Fibroblast of lung (primary cell): ENCODE results near the gene KRT82. TPM values are rescaled to one million over a fixed set of nuclear protein-coding genes. Genes with fewer than 3 reads are reported as not detected.

Experiments
- DNase-seq, 2 donors: peaks; one replicate each; pipeline versions ENCODE4 v3.0.0 to v3.0.0-alpha.2; 2010; ENCODE audit warnings: low read depth in 2 of 2
- H2AFZ ChIP-seq: 2 replicates; pipeline ENCODE4 v1.5.1; 2012; ENCODE audit warnings: low read length, control low read depth, inconsistent platforms
- H3K27ac ChIP-seq: 2 replicates; pipeline ENCODE4 v1.5.1; 2011; ENCODE audit warnings: low read length, control low read depth; ENCODE audit not compliant: insufficient read depth
- H3K27me3 ChIP-seq: 2 replicates; pipeline ENCODE4 v1.5.1; 2011; ENCODE audit warnings: mild to moderate bottlenecking, low read length; ENCODE audit not compliant: control insufficient read depth, insufficient read depth
- H3K36me3 ChIP-seq: 2 replicates; pipeline ENCODE4 v1.5.1; 2011; ENCODE audit warnings: low read length; ENCODE audit not compliant: control insufficient read depth, insufficient read depth
- H3K4me1 ChIP-seq: 2 replicates; pipeline ENCODE4 v1.5.1; 2011; ENCODE audit warnings: low read length; ENCODE audit not compliant: control insufficient read depth, insufficient read depth; ENCODE audit errors: extremely low read depth
- H3K4me2 ChIP-seq: 2 replicates; pipeline ENCODE4 v1.5.1; 2011; ENCODE audit warnings: low read length, control low read depth; ENCODE audit not compliant: insufficient read depth; ENCODE audit errors: extremely low read depth
- H3K4me3 ChIP-seq, 4 experiments: fragments of 200-600 bp in 1 of 4; sonication (generic) in 1 of 4; replicated peaks in 1 of 4; 2 replicates each; pipeline ENCODE4 v1.5.1; 2011 to 2016; ENCODE audit warnings: low read length in 4 of 4, low read depth in 3 of 4, mild to moderate bottlenecking in 3 of 4, control low read depth in 2 of 4, inconsistent platforms in 1 of 4, mixed read lengths in 1 of 4; ENCODE audit not compliant: insufficient read depth in 1 of 4; ENCODE audit errors: control extremely low read depth in 1 of 4
- H3K79me2 ChIP-seq: 2 replicates; pipeline ENCODE4 v1.5.1; 2012; ENCODE audit warnings: mild to moderate bottlenecking, low read length, inconsistent platforms; ENCODE audit not compliant: control insufficient read depth, insufficient read depth
- H3K9ac ChIP-seq: 2 replicates; pipeline ENCODE4 v1.5.1; 2011; ENCODE audit warnings: mild to moderate bottlenecking, low read length, control low read depth; ENCODE audit not compliant: insufficient read depth
- H3K9me3 ChIP-seq: 2 replicates; pipeline ENCODE4 v1.5.1; 2012; ENCODE audit warnings: low read depth, low read length; ENCODE audit not compliant: control insufficient read depth, insufficient read depth
- H4K20me1 ChIP-seq: 2 replicates; pipeline ENCODE4 v1.5.1; 2011; ENCODE audit warnings: low read length; ENCODE audit not compliant: control insufficient read depth, insufficient read depth; ENCODE audit errors: extremely low read depth
- EZH2 ChIP-seq: IDR thresholded peaks from 2 replicates; pipeline ENCODE4 v1.5.1; 2012; ENCODE audit warnings: low read length, control low read depth, mild to moderate bottlenecking; ENCODE audit errors: missing control alignments
- polyA plus RNA-seq, 2 donors: library from polyadenylated mRNA; depleted of rRNA in 1 of 2; stranded (reverse) in 1 of 2; unstranded in 1 of 2; fragments of >200 nt; gene quantifications; 2 replicates each; pipeline ENCODE4 v1.2.1, GENCODE V29; 2011 to 2012; ENCODE audit warnings: missing spikeins in 1 of 2
- total RNA-seq: library from RNA; depleted of rRNA; stranded (reverse); fragments of >200 nt; gene quantifications from 2 replicates; pipeline ENCODE4 v1.2.1, GENCODE V29; 2014
- TF ChIP-seq, protein P1 (sequence below), 2 donors: IDR thresholded peaks in 1 of 2; conservative IDR thresholded peaks in 1 of 2; 1 replicate in 1 of 2; 2 replicates in 1 of 2; pipeline ENCODE4 v1.5.1; 2011 to 2012; ENCODE audit warnings: low read length in 2 of 2, control low read depth in 1 of 2, inconsistent platforms in 1 of 2, low read depth in 1 of 2, mild to moderate bottlenecking in 1 of 2

KRT82 gene
- total and polyA plus RNA-seq, 2 donors (not counting 1 experiment from before 2014, with no cell fraction given), result not detected

DNA sequence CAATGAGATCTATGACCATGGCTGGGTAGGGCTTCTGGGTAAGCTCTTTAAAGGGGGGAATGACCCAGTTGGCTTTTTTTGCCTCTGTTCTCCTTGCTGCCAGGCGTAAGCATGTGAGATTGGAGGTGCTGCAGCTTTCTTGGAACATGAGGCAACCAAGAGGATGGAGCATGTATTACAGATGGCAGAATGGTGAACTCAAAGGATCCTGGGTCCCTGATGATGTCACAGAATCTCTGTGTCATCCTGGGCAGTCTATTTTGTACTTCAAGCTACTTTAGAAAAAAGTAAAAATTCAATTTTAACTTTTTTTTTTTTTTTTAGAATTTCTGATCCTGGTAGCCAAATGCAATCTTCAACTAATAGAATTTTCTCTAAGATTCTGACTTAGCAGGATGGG, 8.0 kb downstream of the KRT82 start:
- H3K4me3 ChIP-seq, result no peak overlapping the region
- H2AFZ ChIP-seq, result no peak overlapping the region
- H3K27ac ChIP-seq, result no peak overlapping the region
- H3K9me3 ChIP-seq, result no peaks in the 10 kb centered on the region
- no peaks in the 10 kb centered on the region for H3K4me1 ChIP-seq
- no peaks in the 10 kb centered on the region for H3K36me3 ChIP-seq
- H3K9ac ChIP-seq, result no peak overlapping the region
- no peaks in the 10 kb centered on the region for H3K27me3 ChIP-seq
- TF ChIP-seq, protein P1, sequence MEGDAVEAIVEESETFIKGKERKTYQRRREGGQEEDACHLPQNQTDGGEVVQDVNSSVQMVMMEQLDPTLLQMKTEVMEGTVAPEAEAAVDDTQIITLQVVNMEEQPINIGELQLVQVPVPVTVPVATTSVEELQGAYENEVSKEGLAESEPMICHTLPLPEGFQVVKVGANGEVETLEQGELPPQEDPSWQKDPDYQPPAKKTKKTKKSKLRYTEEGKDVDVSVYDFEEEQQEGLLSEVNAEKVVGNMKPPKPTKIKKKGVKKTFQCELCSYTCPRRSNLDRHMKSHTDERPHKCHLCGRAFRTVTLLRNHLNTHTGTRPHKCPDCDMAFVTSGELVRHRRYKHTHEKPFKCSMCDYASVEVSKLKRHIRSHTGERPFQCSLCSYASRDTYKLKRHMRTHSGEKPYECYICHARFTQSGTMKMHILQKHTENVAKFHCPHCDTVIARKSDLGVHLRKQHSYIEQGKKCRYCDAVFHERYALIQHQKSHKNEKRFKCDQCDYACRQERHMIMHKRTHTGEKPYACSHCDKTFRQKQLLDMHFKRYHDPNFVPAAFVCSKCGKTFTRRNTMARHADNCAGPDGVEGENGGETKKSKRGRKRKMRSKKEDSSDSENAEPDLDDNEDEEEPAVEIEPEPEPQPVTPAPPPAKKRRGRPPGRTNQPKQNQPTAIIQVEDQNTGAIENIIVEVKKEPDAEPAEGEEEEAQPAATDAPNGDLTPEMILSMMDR (conservative IDR thresholded peaks at IDR 0.05 in 1 of 2, IDR thresholded peaks at IDR 0.05 in 1 of 2; ENCODE audit: low read depth in 1 of 2, low read length in 2 of 2), result no peak
- no peak for DNase-seq
- no peaks in the 10 kb centered on the region for H3K79me2 ChIP-seq
- no peak overlapping the region for H3K4me2 ChIP-seq
- H4K20me1 ChIP-seq, result no peaks in the 10 kb centered on the region

GRCh38 chr12:52396656-52397055, 9.5 kb downstream of the KRT82 start:
- Histone ChIP-seq H3K79me2 (no peaks in the 10 kb centered on the region), H3K27ac (no peak overlapping the region), H3K36me3 (no peaks in the 10 kb centered on the region), H2AFZ (no peak overlapping the region), H3K9me3 (no peaks in the 10 kb centered on the region), H3K27me3 (no peaks in the 10 kb centered on the region), H3K4me1 (no peaks in the 10 kb centered on the region), H3K4me3 (no peak overlapping the region), H3K9ac (no peak overlapping the region), H3K4me2 (no peak overlapping the region), H4K20me1 (no peaks in the 10 kb centered on the region)
- TF ChIP-seq EZH2, result no peak
- TF ChIP-seq, protein P1 (conservative IDR thresholded peaks at IDR 0.05 in 1 of 2, IDR thresholded peaks at IDR 0.05 in 1 of 2; ENCODE audit: low read depth in 1 of 2, low read length in 2 of 2), result no peak
- DNase-seq, result no peak

DNA sequence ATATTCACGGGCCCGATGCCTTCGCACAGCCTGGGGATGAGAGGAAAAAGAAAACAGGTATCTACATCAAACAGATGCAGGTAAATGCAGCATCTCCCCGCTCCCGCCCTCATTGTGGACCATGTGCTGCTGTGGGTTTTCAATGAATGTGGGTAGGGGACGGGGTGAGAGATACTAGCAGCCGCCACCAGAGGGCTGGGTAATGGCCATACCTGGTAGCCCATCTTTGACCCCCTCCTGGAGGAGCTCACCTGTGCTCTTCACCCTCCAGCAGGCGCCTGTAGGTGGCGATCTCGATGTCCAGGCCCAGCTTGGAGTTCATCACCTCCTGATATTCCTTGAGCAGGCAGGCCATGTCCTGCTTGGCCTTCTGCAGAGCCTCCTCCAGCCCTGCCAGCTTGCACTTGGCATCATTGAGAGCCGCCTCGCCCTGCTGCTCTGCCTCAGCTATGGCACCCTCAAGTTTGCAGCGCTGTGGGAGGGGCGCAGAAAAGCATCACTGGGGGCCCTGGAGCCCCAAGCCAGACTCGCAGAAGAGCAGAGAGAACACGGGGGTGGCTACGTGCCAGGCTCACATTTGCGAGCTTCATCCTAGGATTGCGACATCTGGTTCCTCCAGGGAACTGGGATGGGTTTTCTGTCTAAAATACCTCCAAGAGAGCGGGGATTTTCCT, 10.2 kb downstream of the KRT82 start:
- DNase-seq, result no peak
- H3K4me3 ChIP-seq, result no peak overlapping the region
- H3K36me3 ChIP-seq, result no peaks in the 10 kb centered on the region
- no peak overlapping the region for H3K27ac ChIP-seq
- H2AFZ ChIP-seq, result no peak overlapping the region
- H3K9me3 ChIP-seq, result no peaks in the 10 kb centered on the region
- H3K4me1 ChIP-seq, result no peaks in the 10 kb centered on the region
- no peaks in the 10 kb centered on the region for H4K20me1 ChIP-seq
- H3K9ac ChIP-seq, result no peak overlapping the region
- H3K79me2 ChIP-seq, result no peaks in the 10 kb centered on the region
- no peak for TF ChIP-seq EZH2
- TF ChIP-seq, protein P1 (conservative IDR thresholded peaks at IDR 0.05 in 1 of 2, IDR thresholded peaks at IDR 0.05 in 1 of 2; ENCODE audit: low read depth in 1 of 2, low read length in 2 of 2), result no peak
- no peak overlapping the region for H3K4me2 ChIP-seq
- no peaks in the 10 kb centered on the region for H3K27me3 ChIP-seq
